Tibial nerve (tissue), 4 donors: Measurements from ENCODE around the gene CLASP1. TPM values are rescaled to one million over a fixed set of nuclear protein-coding genes. Genes with fewer than 3 reads are reported as not detected.
"Not testable (repeated sequence)": the region's sequence is repeated elsewhere in the genome, so short reads cannot be mapped to it uniquely, and the experiment has no call there.

Source experiments
- DNase-seq, 2 donors: peaks; one replicate each; pipeline ENCODE4 v3.0.0-alpha.2; 2019; ENCODE audit warnings: low spot score in 2 of 2
- H3K27ac ChIP-seq, 4 donors: fragments of 200-600 bp; sonication (generic) in 3 of 4; one replicate each; pipeline ENCODE4 v1.5.1; 2017 to 2019; ENCODE audit warnings: mild to moderate bottlenecking in 1 of 4
- H3K27me3 ChIP-seq, 2 donors: fragments of 200-600 bp; sonication (generic) in 1 of 2; one replicate each; pipeline versions ENCODE4 v1.5.1 to v1.6.0; 2017 to 2019
- H3K36me3 ChIP-seq, 3 donors: fragments of 200-600 bp; sonication (generic); one replicate each; pipeline ENCODE4 v1.5.1; 2018 to 2019
- H3K4me1 ChIP-seq, 4 donors: fragments of 200-600 bp; sonication (generic) in 3 of 4; one replicate each; pipeline ENCODE4 v1.5.1; 2017 to 2019
- H3K4me3 ChIP-seq, 4 donors: fragments of 200-600 bp; sonication (generic) in 3 of 4; one replicate each; pipeline ENCODE4 v1.5.1; 2017 to 2019; ENCODE audit warnings: mild to moderate bottlenecking in 1 of 4, moderate library complexity in 1 of 4
- H3K9me3 ChIP-seq, 4 donors: fragments of 200-600 bp; sonication (generic) in 3 of 4; one replicate each; pipeline ENCODE4 v1.5.1; 2017 to 2019
- EP300 ChIP-seq, 2 donors: sonication (generic); formaldehyde crosslinking; IDR thresholded peaks; one replicate each; pipeline ENCODE4 v1.6.1; 2017; ENCODE audit warnings: antibody characterized with exemption in 2 of 2, mild to moderate bottlenecking in 1 of 2
- POLR2A ChIP-seq, 2 donors: fragments of 450-650 bp; IDR thresholded peaks; one replicate each; pipeline ENCODE4 v1.6.1; 2017; ENCODE audit warnings: antibody characterized with exemption in 2 of 2, mild to moderate bottlenecking in 2 of 2, moderate library complexity in 2 of 2
- WGBS, 2 donors: methylation state at CpG; one replicate each; pipeline ENCODE4 v1.1.5; 2018; 5-methylcytosine and 5-hydroxymethylcytosine counted together
- total RNA-seq, 4 donors: library from RNA; depleted of rRNA; stranded (reverse); fragments of >200 nt; gene quantifications; one replicate each; pipeline ENCODE4 v1.1.0, GENCODE V29; 2016
- TF ChIP-seq, protein P1 (sequence below), 5 experiments: fragments of 200-600 bp in 3 of 5; fragments of 450-650 bp in 2 of 5; sonication (generic) in 3 of 5; IDR thresholded peaks; one replicate each; pipeline ENCODE4 v1.5.1; 2016 to 2019; ENCODE audit warnings: antibody characterized with exemption in 5 of 5, mild to moderate bottlenecking in 3 of 5, moderate library complexity in 2 of 5

The CLASP1 gene
- total RNA-seq, 4 donors from 2014 or later: 72.8 to 164 (median 88.6) TPM

DNA sequence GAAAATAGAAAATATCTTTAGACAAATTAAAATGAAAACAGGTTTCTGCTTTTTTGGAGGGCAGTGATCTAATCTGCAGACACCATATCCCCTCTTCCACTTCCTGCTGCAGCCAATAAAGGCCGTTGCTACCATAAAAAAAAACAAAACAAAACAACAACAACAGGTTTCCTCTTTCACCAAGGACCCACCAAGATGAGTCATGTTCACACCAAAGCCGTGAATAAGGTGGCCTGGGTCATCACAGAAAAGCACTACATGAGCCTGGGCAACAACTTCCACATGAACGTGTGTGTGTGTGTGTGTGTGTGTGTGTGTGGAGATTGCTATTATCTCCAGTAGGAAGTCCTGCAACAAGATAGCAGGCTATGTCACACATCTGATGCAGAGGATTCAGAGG, 339.5 kb downstream of the CLASP1 start:
- Histone ChIP-seq H3K4me3 (no peak overlapping the region), H3K27me3 (no peaks in the 10 kb centered on the region), H3K36me3 (no peaks in the 10 kb centered on the region), H3K27ac (no peak overlapping the region), H3K9me3 (no peaks in the 10 kb centered on the region), H3K4me1 (no peaks in the 10 kb centered on the region)
- TF ChIP-seq POLR2A (IDR thresholded peaks at IDR 0.05) (no peak), EP300 (IDR thresholded peaks at IDR 0.05) (no peak)
- TF ChIP-seq, protein P1, sequence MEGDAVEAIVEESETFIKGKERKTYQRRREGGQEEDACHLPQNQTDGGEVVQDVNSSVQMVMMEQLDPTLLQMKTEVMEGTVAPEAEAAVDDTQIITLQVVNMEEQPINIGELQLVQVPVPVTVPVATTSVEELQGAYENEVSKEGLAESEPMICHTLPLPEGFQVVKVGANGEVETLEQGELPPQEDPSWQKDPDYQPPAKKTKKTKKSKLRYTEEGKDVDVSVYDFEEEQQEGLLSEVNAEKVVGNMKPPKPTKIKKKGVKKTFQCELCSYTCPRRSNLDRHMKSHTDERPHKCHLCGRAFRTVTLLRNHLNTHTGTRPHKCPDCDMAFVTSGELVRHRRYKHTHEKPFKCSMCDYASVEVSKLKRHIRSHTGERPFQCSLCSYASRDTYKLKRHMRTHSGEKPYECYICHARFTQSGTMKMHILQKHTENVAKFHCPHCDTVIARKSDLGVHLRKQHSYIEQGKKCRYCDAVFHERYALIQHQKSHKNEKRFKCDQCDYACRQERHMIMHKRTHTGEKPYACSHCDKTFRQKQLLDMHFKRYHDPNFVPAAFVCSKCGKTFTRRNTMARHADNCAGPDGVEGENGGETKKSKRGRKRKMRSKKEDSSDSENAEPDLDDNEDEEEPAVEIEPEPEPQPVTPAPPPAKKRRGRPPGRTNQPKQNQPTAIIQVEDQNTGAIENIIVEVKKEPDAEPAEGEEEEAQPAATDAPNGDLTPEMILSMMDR (IDR thresholded peaks at IDR 0.05): no peak
- DNase-seq: no peak
- 8 to 12% methylated on average over 3 of the region's 3 CpGs for WGBS, 2 donors

DNA sequence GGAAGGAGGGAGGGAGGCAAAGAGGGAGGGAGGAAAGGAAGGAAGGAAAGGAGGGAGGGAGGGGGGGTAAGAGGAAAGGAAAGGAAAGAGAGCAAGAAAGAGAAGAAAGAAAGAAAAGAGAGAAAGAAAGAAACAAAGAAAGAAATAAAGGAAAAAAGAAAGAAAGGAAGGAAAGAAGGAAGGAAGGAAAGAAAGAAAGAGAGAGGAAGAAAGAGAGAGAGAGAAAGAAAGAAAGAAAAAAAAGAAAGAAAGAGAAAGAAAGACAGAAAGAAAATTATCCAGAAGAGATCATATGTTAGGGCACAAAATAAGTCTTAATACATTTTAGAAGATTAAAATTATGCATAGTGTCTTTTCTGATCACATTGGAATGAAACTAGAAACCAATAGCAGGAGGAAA, 339.9 kb downstream of the CLASP1 start:
- Histone ChIP-seq H3K4me1 (no peaks in the 10 kb centered on the region), H3K4me3 (no peak overlapping the region), H3K36me3 (no peaks in the 10 kb centered on the region), H3K9me3 (no peaks in the 10 kb centered on the region), H3K27me3 (no peaks in the 10 kb centered on the region), H3K27ac (no peak overlapping the region)
- TF ChIP-seq EP300 (IDR thresholded peaks at IDR 0.05) (no peak), POLR2A (IDR thresholded peaks at IDR 0.05) (no peak)
- TF ChIP-seq, protein P1 (IDR thresholded peaks at IDR 0.05): no peak
- no peak for DNase-seq

DNA sequence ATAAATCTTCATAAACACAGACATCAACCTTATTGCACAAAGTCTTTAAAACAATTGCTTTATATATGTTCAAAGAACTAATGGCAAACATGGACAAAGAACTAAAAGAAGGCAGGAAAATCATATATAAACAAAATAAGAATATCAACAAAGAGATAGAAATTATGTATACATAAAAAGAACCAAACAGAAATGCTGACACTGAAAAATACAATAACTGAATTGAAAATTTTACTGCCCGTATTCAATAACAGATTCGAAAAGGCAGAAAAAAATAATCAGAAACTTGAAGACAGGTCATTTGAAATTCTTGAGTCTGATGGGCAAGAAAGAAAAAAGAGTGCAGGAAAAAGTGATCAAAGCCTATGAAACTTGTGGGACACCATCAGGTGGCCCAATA, 342.2 kb downstream of the CLASP1 start:
- H3K27ac ChIP-seq: no peak overlapping the region
- WGBS, 2 donors: 86 to 89% methylated on average over 2 of the region's 2 CpGs
- no peaks in the 10 kb centered on the region for H3K4me1 ChIP-seq
- TF ChIP-seq EP300 (IDR thresholded peaks at IDR 0.05): no peak
- no peak for TF ChIP-seq POLR2A (IDR thresholded peaks at IDR 0.05)
- TF ChIP-seq, protein P1 (IDR thresholded peaks at IDR 0.05): no peak
- no peaks in the 10 kb centered on the region for H3K27me3 ChIP-seq
- no peak overlapping the region for H3K4me3 ChIP-seq
- no peaks in the 10 kb centered on the region for H3K9me3 ChIP-seq
- no peaks in the 10 kb centered on the region for H3K36me3 ChIP-seq
- DNase-seq: no peak

DNA sequence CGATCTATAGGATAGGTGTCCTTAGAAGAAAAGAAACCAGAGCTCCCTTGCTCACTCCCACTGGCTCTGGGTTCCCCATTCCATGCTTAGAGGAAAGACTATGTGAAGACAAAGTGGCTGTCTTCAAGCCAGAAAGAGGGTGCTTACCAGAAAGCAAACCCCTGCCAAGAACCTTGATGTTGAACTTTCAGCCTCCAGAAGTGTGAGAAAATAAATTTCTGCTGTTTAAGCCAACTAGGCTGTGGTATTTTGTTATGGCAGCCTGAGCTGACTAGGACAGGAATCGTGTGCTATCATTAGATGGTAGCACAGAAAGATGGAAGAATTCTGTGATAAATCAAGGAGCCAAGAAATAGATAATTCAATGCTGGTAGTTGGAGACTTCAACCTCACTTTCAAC, 344.3 kb downstream of the CLASP1 start:
- no peak for DNase-seq
- Histone ChIP-seq H3K36me3 (no peaks in the 10 kb centered on the region), H3K27me3 (no peaks in the 10 kb centered on the region), H3K4me1 (no peaks in the 10 kb centered on the region), H3K27ac (no peak overlapping the region), H3K9me3 (no peaks in the 10 kb centered on the region), H3K4me3 (no peak overlapping the region)
- 76 to 83% methylated on average over 2 of the region's 2 CpGs for WGBS, 2 donors
- TF ChIP-seq POLR2A (IDR thresholded peaks at IDR 0.05): no peak
- TF ChIP-seq, protein P1 (IDR thresholded peaks at IDR 0.05): no peak
- no peak for TF ChIP-seq EP300 (IDR thresholded peaks at IDR 0.05)

DNA sequence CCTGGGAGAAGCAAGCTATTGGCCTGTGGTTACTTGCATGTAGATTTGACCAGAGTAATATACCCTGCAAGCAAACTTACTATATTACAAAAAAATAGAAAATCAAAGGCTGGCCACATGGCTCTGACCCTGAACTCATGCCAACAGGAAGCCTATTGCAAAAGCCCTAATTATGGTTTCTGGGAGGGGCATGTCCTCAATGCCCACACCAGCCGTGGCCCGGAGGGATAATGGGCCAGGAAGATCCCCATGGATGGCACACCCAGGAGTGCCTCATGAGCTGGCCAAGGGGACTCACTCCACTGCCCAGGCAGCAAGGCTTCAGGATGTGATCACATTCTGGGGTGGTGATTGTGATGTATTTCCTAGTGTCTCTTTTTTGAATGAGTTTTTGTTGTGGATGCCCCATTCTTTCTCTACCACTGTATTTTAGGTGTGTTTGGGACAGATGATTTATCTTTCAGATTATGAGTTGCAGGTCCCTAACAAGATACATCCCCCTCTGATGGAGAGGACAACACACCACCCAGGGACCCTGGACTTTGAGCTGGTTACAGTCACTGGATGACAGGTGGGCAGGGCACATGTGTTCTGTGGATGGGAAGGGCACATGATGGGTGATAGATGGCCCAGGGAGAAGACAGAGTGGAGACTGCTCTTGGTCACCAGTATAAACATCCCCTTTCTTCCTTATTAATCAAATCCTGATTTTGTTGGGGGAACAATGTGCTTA, 345.6 kb downstream of the CLASP1 start:
- Histone ChIP-seq H3K27me3 (no peaks in the 10 kb centered on the region), H3K36me3 (no peaks in the 10 kb centered on the region), H3K27ac (no peak overlapping the region), H3K4me3 (no peak overlapping the region), H3K9me3 (no peaks in the 10 kb centered on the region), H3K4me1 (no peaks in the 10 kb centered on the region)
- TF ChIP-seq, protein P1 (IDR thresholded peaks at IDR 0.05): no peak
- no peak for TF ChIP-seq EP300 (IDR thresholded peaks at IDR 0.05)
- TF ChIP-seq POLR2A (IDR thresholded peaks at IDR 0.05): no peak
- DNase-seq: no peak
- WGBS, 2 donors: 28 to 44% methylated on average over 2 of the region's 2 CpGs

DNA sequence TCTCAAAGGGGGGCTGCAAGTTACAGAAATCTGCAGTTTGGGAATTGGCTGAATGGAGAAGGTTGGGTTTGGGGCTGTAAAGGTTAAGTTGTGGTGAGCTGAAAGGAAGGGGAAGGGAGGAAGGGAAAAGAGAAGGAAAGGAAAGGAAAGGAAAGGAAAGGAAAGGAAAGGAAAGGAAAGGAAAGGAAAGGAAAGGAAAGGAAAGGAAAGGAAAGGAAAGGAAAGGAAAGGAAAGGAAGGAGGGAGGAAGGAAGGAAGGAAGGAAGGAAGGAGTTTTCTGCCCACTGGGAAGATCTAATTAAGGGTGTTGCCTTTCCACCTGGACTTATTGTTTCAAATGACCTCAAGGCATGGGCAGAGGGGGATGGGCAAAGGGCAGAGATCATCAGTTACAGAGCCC, 348.1 kb downstream of the CLASP1 start:
- H3K9me3 ChIP-seq, DNase-seq, H3K4me1 ChIP-seq: not testable (repeated sequence)

More for the DNA sequence above, 348.1 kb downstream of the CLASP1 start:
- not testable (repeated sequence) for H3K27me3 ChIP-seq, H3K27ac ChIP-seq, H3K4me3 ChIP-seq, H3K36me3 ChIP-seq
